Skeletal muscle cell (primary cell): ENCODE data around the gene NEK4.
"Not testable (repeated sequence)": the region's sequence is repeated elsewhere in the genome, so short reads cannot be mapped to it uniquely, and the experiment has no call there.

Experiments
- DNase-seq: peaks from one replicate; pipeline ENCODE4 v3.0.0-alpha.2; 2010; ENCODE audit warnings: low read depth
- H3K4me3 ChIP-seq: 2 replicates; pipeline ENCODE4 v1.5.1; 2011; ENCODE audit warnings: low read depth, mild to moderate bottlenecking, control low read depth, low read length, moderate library complexity

The NEK4 gene

DNA sequence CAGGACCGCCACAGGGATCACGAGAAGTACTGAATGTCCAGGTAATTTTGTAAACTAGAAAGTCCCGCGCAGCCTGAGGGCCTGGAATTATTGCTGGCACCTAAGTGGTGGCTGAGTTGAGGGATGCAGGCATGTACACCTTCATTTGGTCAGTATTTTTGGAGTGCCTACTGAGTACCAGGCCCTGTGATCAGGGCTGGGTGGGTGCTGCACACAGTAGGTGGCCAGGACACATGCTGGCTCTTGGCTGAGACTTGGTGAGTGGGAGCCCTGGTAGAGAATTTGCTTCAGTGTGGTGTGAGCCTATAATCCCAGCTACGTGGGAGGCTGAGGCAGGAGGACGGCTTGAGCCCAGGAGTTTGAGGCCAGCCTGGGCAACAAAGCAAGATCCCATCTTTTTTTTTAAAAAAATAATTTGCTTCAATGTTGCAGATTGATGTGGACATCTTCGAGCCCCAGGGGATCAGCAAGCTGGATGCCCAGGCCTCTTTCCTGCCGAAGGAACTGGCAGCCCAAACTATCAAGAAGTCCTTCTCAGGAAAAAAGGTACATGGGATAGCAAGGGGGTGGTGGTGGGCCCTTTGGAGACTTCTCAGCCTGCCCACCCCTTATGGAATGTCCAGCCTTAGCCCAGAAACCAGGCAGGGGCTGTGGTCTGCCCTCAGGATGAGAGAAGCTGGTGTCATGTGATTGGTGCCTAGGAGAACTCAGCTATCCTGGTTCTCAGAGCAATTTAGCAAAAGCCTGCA, 9.3 kb upstream of the NEK4 start:
- DNase-seq = no peak

DNA sequence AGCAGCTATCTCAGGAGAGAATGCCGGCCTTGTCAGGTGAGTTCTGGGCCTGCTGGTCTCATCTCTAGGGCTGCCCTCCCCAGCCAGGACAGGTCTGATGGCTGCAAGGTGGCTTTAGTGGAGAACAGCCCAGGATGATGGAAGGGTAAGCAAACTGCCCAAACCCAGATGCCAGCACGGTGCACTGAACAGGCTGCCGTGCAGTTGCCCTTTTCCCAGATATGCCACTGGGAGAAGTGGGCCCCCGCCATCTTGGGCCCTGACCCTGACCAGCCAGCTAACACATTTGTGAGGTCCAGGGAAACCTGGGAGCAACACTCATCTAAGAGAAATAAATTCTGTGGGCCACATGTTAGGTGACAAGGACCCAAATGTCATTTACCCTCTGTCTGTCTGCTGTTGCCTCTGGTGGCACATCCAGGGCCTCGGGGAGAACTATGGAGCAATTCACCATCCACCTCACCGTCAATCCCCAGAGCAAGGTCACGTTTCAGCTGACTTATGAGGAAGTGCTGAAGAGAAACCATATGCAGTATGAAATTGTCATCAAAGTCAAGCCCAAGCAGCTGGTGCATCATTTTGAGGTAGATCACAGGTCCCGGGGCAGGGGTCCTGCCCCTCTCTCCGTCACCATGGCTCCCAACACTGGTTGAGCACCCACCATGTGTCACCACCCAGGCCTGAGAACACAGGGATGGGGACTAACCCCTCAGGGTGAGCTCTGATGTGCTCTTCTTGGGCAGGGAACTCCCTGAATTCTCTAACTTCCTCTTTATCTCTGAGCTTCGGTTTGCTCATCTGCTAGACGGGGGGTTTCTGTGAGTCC, 8.5 kb upstream of the NEK4 start:
- H3K4me3 ChIP-seq = no peak overlapping the region
- no peak for DNase-seq

More for the DNA sequence above, 9.3 kb upstream of the NEK4 start:
- no peak overlapping the region for H3K4me3 ChIP-seq

DNA sequence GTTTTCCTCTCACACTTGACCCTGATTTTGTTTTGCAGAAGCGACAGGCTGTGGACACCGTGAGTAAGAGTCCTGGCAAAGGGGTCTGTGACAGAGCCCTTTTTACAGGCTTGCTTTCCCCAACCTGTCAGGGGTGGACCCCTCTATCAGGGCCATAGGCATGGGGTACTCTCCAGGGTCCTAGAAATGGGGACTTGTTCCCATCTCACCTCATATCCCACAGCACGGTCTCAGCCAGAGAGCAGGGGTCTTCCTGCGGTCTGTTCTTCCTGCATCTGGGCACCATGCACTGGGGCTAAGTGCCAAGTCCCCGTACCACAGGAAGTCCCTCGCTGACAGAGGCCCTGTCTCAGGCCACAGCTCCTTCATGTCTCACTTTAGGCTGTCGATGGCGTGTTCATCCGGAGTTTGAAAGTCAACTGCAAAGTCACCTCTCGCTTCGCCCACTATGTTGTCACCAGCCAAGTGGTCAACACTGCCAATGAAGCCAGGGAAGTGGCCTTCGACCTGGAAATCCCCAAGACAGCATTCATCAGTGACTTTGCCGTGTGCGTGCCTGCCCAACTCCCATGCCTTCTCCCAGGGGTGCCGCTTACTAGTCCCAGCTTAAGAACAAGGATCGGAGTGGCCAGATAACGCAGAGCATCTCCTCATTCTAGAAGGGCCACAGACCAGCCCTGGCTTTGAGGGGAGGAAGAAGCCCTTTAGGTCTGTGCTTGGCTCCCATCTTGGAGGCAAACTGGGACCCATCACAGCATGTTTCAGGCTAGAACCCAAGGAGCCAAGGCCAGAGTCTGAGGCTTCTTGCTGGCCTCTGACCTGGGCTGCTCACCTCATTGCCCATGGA, 7.4 kb upstream of the NEK4 start:
- no peak for DNase-seq
- no peak overlapping the region for H3K4me3 ChIP-seq

DNA sequence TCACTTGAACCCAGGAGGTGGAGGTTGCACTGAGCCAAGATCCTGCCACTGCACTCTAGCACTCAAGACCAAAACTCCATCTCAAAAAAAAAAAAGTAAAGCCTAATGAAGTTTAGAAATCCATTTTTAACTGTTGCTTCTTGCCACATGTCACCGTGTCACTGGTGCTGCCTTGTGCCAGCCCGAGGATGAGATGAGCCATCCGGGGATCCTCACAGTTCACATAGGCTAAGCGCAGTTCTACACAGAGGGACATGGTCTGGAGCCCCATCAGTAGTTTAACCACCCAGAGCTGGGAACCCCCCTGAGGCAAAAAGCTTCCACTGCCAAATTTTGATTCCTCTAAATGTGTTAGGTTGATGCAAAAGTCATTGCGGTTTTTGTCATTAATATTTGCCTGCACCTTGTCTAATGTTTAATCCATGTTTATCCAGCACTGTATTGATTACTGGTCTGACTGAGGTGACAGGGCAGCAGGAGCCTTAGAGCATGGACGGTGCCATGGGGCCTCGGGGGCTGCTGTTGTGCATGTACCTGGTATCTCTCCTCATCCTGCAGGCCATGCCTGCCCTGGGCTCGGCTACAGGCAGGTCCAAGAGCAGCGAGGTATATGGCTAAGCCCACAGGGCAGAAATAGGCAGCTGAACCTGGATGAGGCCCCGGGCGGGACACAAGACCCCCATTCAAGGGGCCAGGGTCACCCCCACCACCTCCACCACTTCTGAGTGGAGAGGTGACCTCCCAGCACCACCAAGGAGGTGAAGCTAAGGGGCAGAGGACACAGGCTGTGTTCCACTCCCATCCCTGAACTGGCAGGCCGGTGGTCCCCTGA, 6.6 kb upstream of the NEK4 start, which contains the start of gene ITIH1:
Gene ITIH1 (plus strand): TSS at position 473 of the 832 bp plus-strand sequence. CDS start 17 bp downstream, at position 490.
- H3K4me3 ChIP-seq = no peak within 1 kb of the TSS
- no peak for DNase-seq

DNA sequence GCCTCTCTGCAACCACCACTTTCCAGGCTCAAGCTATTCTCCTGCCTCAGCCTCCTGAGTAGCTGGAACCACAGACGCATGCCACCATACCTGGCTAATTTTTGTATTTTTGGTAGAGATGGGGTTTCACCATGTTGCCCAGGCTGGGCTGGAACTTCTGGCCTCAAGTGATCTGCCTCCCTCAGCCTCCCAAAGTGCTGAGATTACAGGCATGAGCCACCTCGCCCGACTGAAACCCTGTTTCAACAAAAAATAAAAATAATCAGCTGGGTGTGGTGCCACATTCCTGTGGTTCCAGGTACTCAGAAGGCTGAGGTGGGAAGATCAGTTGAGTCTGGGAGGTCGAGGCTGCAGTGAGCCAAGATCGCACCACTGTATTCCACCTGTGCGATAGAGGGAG, 5.7 kb upstream of the NEK4 start:
- not testable (repeated sequence) for H3K4me3 ChIP-seq, DNase-seq

DNA sequence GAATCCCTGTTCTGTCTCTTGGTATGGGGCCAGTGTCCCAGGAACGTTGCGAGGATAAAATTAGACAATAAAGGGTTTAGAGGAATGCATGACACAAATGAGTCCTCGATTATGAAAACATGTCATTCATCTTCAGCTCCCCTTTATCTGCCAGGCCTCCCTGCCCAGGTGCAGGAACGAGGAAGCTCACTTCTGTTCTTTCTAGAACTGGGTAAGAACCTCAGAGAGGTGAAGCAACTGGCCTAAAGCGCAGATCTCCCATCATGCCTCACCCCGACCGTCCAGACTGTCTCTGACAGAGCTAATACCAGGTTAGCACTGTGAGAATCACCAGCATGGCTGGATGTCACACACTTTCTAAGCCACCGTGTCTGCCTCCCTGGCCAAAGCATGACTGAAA, 5.1 kb upstream of the NEK4 start:
- no peak for DNase-seq
- H3K4me3 ChIP-seq = no peak overlapping the region

DNA sequence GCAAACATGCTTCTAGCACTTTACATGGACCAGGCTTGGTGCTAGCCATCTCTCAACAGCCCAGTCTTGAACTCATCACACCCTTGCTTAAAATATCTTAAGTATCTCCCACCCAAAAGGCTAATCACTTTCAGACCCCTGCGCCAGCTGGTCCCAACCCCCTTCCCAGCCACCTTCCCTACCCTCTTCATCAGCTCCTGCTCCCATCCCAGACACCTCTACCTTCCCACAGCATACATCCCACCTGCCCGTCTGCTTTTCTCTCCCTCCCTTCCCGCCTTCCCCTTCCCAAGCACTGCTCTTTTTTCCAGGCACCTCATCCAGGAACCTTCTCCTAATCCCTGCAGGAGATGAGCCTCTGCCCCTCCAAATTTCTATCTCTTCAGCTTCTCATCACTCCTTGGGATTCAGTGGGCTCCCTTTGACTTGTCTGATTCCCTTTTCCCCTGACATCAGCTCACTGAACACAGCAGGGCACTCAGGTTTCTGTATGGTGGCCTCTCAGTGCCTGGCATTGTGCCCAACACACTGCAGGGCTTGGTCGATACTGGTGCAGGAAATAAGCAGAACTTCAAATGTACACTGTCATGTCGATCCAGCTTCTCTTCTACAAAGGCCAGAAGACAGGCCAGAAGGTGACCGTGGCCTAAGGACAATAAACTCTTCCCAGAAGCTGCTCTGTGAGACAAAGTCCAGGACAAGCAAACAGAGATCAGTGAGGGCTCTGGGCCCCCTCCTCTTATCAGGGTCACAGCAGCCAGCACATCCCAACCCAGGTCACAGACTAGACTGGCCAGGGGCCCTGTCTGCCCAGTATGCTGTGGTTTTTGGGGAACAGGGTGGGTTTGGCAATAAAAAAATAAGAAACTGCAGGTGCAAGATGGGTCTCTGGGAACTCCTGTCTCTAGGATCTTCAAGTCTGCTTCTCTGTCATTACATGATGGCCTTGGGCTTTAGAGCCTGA, 4.4 kb upstream of the NEK4 start:
- no peak for DNase-seq
- H3K4me3 ChIP-seq = no peak overlapping the region

DNA sequence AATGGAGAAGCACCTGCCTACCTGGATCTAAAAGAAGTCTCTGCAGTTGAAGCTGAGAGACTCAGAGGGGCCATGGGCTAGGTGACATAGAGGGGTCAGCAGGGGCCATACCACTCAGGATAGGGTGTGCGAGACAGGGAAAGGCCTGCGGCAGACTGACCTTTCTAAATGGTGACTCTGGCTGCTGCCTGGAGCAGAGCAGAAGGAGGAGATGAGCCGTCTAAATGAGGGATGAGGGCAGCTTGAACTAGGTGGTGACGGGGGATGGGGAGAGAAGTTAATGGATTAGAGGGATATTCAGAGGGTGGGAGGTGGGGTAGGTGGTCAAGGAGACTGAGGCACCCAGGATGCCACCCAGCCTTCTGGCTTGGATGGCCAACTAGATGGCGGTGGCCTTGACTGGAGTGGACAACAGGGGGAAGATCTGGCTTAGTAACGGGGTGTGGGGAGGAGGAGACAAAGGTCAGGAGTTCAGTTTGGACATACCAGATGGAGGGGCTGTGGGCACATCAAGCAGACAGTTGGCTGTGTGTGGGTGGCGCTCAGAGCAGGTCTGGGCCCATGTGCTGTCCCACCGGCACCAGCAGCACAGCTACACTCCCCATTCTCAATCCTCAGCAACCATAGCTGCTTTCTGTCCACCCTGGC, 3.5 kb upstream of the NEK4 start:
- DNase-seq = no peak
- H3K4me3 ChIP-seq = no peak overlapping the region

DNA sequence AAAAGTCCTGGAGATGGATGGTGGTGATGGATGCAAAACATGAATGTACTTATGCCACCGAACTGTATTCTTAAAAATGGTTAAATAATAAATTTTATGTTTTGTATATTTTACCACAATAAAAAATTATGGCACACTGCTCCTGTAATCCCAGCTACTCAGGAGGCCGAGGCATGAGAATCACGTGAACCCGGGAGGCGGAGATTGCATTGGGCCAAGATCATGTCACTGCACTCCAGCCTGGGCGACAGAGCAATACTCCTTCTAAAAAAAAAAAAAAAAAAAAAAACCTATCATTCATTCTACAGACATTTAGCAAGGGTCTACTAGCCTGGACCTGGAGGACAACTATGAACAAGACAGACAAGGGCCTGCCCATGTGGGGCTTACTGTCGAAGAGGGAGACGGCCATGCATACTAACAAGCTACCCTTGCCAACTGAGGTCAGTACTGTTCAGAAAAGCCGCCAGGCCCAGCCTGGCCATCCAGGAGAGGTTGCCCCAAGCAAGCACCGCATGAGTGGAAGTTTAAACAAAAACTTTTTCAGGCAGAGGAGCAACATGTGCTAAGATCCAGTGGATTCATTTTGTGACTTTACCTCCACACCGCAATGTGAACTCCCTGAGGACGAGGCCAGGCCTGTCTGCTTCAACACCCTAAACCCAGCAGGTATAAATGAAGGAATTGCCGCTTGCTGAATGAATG, 2.8 kb upstream of the NEK4 start:
- H3K4me3 ChIP-seq = no peak overlapping the region
- DNase-seq = no peak

DNA sequence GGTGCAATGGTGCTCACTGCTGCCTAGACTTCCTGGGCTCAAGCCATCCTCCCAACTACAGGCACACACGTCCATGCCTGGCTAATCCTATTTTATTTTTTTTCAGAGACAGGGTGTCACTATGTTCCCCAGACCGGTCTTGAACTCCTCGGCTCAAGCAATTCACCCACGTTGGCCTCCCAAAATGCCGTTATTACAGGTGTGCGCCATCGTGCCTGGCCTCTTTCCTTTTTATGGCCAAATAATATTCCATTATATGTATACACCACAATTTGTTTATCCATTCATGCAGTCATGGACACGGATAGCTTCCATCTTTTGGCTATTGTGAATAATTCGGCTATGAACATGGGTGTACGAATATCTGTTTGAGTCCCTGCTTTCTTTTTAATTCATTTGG, 962 bp upstream of the NEK4 start:
- DNase-seq = no peak
- H3K4me3 ChIP-seq = no peak overlapping the region

DNA sequence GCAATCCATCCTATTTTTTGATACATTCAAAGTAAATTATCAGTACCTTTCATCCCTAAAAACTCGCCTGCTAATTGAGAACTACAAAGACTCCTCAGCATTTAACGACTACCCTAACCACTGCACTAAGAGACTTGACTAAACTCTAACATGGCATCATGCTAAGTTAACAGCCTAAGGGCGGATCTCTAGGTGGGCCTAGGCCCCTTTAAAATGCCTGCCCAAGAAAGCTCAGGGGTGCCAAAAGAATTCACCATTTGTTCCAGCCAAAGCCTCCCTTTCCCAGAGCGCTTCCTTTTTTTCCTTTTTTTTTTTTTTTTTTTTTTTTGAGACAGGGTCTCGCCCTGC, 568 bp upstream of the NEK4 start:
- no peak for DNase-seq
- H3K4me3 ChIP-seq = peak overlapping the region; percentile 82

DNA sequence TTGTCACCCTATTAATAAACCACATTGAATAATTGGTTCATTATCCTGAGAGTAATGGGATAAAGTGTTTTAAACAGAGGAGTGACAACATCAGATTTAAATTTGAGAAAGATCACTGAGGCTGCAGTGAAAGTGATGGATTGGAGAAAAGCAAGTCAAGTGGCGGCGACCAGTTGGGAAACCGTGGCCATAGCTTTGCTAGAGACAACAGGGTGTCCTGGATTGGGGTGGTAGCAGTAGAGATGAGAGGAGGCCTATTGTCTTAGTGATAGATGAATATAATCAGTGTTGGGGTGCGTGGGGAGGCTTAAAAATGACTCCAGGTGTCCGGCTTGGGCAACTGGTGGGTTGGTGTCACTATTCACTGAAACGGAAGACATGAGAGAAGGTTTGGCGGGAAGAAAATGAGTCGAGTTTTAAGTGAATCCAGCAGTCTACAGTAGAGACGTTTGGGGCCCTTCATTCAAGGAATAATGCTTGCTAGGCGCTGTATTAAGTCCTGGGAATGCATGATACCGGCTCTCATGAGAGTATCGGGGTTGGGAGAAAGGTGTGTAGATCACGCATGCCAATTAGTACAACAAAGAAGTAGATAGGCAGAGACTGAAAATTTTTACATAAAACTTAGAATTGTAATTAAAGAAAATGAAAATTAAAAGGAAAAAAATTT, 819 bp downstream of the NEK4 start:
- DNase-seq = no peak
- peak overlapping the region; percentile 82 for H3K4me3 ChIP-seq

DNA sequence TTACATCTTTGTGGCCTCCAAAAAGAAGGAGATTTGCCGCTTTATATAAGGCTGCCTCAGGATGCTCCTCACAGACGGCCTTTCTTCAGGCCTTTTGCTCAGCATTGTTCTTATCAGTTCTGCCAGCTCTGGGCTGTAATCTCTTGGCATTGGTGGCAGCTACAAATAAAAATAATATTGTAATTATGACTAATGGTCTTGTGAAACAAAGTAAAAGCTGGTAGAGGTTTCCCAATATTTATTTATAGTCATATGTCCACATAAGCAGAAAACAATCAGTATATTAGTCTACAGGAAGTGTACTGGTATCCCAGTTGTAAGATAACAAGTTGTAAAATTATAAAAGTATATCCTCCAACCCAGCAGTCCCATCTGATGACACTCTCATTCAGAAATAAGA, 7.3 kb downstream of the NEK4 start:
- H3K4me3 ChIP-seq = no peak overlapping the region
- DNase-seq = no peak

DNA sequence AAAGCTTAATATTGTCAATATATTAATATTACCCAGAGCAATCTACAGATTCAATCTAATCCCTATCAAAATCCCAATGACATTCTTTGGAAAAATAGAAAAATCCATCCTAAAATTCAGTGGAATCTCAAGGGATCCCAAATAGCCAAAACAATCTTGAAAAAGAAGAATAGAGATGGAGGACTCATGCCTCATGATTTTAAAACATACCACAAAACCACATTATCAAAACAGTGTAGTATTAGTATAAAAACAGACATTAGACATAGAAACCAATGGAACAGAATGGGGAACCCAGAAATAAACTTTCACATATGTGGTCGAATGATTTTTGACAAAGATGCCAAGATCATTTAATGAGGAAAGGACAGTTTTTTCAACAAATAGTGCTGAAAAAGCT, 14.6 kb downstream of the NEK4 start:
- DNase-seq = no peak

DNA sequence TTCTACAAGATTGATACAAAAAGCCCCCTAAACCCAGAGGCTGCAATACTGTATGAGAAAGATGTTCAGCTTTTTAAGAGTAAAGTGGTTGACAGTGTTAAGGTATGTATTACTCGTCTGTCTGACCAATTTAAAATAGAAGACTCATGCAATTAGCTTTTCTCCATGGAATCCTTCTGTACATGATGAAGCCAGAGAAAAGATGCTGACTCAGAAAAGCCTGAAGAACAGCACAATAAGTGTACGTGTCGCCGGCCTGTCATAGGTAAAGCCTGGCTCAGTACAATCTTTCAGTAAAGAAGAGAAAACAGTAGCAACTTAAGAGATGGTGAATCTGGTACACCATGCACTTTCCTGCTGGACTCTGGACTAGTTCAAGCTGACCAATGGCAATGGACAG, 16.4 kb downstream of the NEK4 start:
- DNase-seq = no peak

More for the DNA sequence above, 14.6 kb downstream of the NEK4 start:
- no peak overlapping the region for H3K4me3 ChIP-seq

DNA sequence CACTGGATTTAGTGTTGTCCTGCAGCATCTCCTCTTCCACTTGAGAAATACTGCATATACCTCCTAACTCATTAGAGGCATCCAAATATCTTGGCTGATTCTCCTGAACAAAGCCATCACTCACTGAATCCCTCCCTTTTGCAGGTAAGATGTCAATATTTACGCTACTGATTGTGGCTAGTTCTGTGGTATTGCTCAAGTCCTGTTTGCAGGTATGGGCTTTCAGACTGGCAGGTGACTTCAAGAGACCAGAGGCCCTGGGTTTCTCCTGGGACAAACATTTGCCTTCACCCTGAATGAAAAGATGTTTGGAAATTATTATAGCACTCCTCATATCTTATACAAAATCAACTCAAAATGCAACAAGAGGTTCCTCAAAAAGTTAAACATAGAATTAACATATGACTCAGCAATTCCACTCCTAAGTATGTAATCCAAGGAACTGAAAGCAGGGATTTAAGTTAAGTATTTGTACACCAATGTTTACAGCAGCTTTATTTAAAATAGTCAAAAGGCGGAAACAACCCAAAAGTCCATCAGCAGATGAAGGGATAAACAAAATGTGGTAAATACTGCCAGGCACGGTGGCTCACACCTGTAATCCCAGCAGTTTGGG, 18.6 kb downstream of the NEK4 start:
- no peak for DNase-seq
- no peak overlapping the region for H3K4me3 ChIP-seq

More for the DNA sequence above, 16.4 kb downstream of the NEK4 start:
- H3K4me3 ChIP-seq = no peak overlapping the region
